Type B pancreatic cell (in vitro differentiated cells): ENCODE results near the gene CREBZF. TPM values are rescaled to one million over a fixed set of nuclear protein-coding genes. Genes with fewer than 3 reads are reported as not detected.
"Not testable (repeated sequence)": the region's sequence is repeated elsewhere in the genome, so short reads cannot be mapped to it uniquely, and the experiment has no call there.

Experiments used
- DNase-seq: peaks from one replicate; pipeline ENCODE4 v3.0.0; 2021; ENCODE audit warnings: mixed read lengths; ENCODE audit not compliant: unreplicated experiment; ENCODE audit errors: extremely low spot score
- H3K27ac Mint-ChIP-seq: 2 replicates; pipeline ENCODE4 v1.8.0; 2021; ENCODE audit warnings: mild to moderate bottlenecking, mixed read lengths
- H3K27me3 Mint-ChIP-seq: 2 replicates; pipeline ENCODE4 v1.8.0; 2021; ENCODE audit warnings: mixed read lengths
- H3K36me3 Mint-ChIP-seq: 2 replicates; pipeline ENCODE4 v1.8.0; 2021; ENCODE audit warnings: mixed read lengths
- H3K4me1 Mint-ChIP-seq: one replicate; pipeline ENCODE4 v1.8.0; 2021; ENCODE audit warnings: mixed read lengths; ENCODE audit not compliant: unreplicated experiment
- H3K4me3 Mint-ChIP-seq: 2 replicates; pipeline ENCODE4 v1.8.0; 2021; ENCODE audit warnings: mild to moderate bottlenecking, mixed read lengths
- H3K9me3 Mint-ChIP-seq: 2 replicates; pipeline ENCODE4 v1.8.0; 2021; ENCODE audit warnings: mixed read lengths
- CTCF ChIP-seq: fragments of 200-600 bp; sonication (generic); conservative IDR thresholded peaks from 2 replicates; pipeline ENCODE4 v1.5.0; 2021; ENCODE audit warnings: antibody characterized with exemption, mild to moderate bottlenecking
- total RNA-seq: library from RNA; stranded (reverse); gene quantifications from 2 replicates; pipeline ENCODE4 v1.2.1, GENCODE V29; 2021; ENCODE audit warnings: low replicate concordance

CREBZF gene
- total RNA-seq, 1 donor from 2014 or later = 55.7 TPM

GRCh38 chr11:85679576-85679975, 14.6 kb upstream of the CREBZF start:
- TF ChIP-seq CTCF = no peak
- Mint-ChIP-seq H3K4me3 (no peak overlapping the region), H3K9me3 (no peaks in the 10 kb centered on the region), H3K27ac (no peak overlapping the region), H3K27me3 (no peaks in the 10 kb centered on the region), H3K36me3 (no peaks in the 10 kb centered on the region), H3K4me1 (no peaks in the 10 kb centered on the region)
- DNase-seq = no peak

- Mint-ChIP-seq H3K9me3 (no peaks in the 10 kb centered on the region), H3K4me3 (no peak overlapping the region), H3K27ac (no peak overlapping the region), H3K4me1 (no peaks in the 10 kb centered on the region), H3K27me3 (peaks cover 6% of the 10 kb centered on the region), H3K36me3 (no peaks in the 10 kb centered on the region)
- DNase-seq = no peak
- TF ChIP-seq CTCF = no peak
These were observed 8.5 kb upstream of the CREBZF start for GRCh38 chr11:85673393-85673792.

DNA sequence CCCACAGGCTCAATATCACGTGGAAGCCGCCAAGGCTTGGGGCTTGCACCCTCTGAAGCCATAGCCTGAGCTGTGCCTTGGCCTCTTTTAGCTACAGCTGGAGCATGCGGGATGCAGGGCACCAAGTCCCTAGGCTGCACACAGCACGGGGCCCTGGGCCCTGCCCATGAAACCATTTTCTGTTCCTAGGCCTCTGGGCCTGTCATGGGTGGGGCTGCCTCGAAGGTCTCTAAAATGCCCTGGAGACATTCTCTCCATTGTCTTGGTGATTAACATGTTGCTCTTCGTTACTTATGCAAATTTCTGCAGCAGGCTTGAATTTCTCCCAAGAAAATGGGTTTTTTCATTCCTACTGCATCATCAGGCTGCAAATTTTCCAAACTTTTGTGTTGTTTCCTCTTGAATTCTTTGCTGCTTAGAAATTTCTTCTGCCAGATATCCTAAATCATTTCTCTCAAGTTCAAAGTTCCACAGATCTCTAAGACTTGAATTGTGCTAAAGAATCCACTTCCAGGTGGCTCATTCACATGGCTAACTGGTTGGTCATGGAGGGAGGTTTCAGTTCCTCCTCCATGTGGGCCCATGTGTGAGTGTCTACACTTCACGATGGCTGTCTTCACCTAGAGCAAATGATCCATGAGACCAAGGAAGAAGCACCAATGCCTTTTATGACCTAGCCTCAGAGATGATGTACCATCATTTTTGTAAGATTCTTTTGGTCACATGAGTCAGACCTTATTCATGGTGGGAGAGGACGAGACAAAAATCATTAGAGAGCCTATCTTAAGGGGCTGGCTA, 7.4 kb upstream of the CREBZF start:
- Mint-ChIP-seq H3K27ac (no peak overlapping the region), H3K36me3 (no peaks in the 10 kb centered on the region), H3K4me1 (no peaks in the 10 kb centered on the region), H3K9me3 (no peaks in the 10 kb centered on the region), H3K4me3 (no peak overlapping the region), H3K27me3 (peaks cover 6% of the 10 kb centered on the region)
- TF ChIP-seq CTCF = no peak
- DNase-seq = no peak

DNA sequence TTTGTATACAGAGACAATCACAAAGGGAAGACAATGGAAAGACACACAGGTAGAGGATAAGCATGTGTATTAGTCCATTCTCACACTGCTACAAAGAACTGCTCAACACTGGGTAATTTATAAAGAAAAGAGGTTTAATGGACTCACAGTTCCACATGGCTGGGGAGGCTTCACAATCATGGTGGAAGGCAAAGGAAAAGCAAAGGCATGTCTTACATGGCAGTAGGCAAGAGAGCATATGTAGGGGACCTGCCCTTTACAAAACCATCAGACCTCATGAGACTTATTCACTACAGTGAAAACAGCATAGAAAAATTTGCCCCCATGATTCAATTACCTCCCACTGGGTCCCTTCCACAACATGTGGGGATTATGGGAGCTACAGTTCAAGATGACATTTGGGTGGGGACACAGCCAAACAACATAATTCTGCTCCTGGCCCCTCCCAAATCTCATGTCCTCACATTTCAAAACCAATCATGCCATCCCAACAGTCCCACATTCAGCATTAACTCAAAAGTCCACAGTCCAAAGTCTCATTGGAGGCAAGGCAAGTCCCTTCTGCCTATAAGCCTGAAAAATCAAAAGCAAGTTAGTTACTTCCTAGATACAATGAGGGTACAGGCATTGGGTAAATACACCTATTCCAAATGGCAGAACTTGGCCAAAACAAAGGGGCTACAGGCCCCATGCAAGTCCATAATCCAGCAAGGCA, 6.2 kb upstream of the CREBZF start:
- not testable (repeated sequence) for H3K27ac Mint-ChIP-seq, DNase-seq, H3K27me3 Mint-ChIP-seq, H3K4me3 Mint-ChIP-seq, H3K4me1 Mint-ChIP-seq, H3K9me3 Mint-ChIP-seq, H3K36me3 Mint-ChIP-seq

DNA sequence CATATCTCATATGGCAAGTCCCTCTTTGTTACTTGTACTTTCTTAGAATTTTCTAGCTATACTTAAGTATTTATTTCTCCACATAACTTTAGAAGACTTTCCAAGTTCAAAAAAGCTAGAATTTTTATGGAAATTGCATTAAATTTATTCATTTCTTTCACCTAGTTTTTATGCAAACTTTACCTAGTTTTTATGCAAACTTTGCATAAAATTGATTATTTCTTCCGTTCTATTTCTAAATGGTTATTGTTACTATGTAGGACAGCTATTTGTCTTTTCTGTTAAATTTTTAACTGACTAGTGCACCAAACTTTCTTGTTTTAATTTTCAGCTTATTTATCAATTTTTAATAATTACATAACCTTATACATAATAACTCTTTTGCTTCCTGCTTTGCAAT, 3.2 kb upstream of the CREBZF start:
- no peak for TF ChIP-seq CTCF
- Mint-ChIP-seq H3K4me3 (no peak overlapping the region), H3K27ac (no peak overlapping the region), H3K9me3 (no peaks in the 10 kb centered on the region), H3K4me1 (peaks cover 4% of the 10 kb centered on the region), H3K36me3 (peaks cover 10% of the 10 kb centered on the region), H3K27me3 (no peaks in the 10 kb centered on the region)
- DNase-seq = no peak

- TF ChIP-seq CTCF = no peak
- Mint-ChIP-seq H3K27me3 (no peaks in the 10 kb centered on the region), H3K4me3 (peak overlapping the region; percentile 31), H3K36me3 (peaks cover 15% of the 10 kb centered on the region), H3K4me1 (peaks cover 4% of the 10 kb centered on the region), H3K27ac (no peak overlapping the region), H3K9me3 (no peaks in the 10 kb centered on the region)
- DNase-seq = no peak
These were observed 1.8 kb upstream of the CREBZF start for GRCh38 chr11:85666687-85667086.
